Neuronal stem cell (in vitro differentiated cells): ENCODE data around the gene CISD3.

ENCODE experiments used
- DNase-seq: peaks from one replicate; pipeline ENCODE4 v3.0.0-alpha.2; 2013; ENCODE audit warnings: low spot score
- H2AFZ ChIP-seq: one replicate; pipeline ENCODE4 v1.6.1; 2013; ENCODE audit warnings: mild to moderate bottlenecking, low read length, inconsistent platforms
- H2AK5ac ChIP-seq: 2 replicates; pipeline ENCODE4 v1.6.1; 2013; ENCODE audit warnings: low read depth, mild to moderate bottlenecking, inconsistent platforms, low read length, moderate library complexity, mixed read lengths
- H2BK120ac ChIP-seq: 2 replicates; pipeline ENCODE4 v1.6.1; 2013; ENCODE audit warnings: low read depth, mild to moderate bottlenecking, inconsistent platforms, low read length, moderate library complexity, mixed read lengths
- H2BK12ac ChIP-seq: one replicate; pipeline ENCODE4 v1.6.1; 2013; ENCODE audit warnings: low read length, inconsistent platforms
- H2BK15ac ChIP-seq: 2 replicates; pipeline ENCODE4 v1.6.1; 2013; ENCODE audit warnings: mild to moderate bottlenecking, low read length, inconsistent platforms, mixed read lengths
- H2BK5ac ChIP-seq: one replicate; pipeline ENCODE4 v1.6.1; 2013; ENCODE audit warnings: inconsistent platforms, mild to moderate bottlenecking, low read length, moderate library complexity
- H3K14ac ChIP-seq: one replicate; pipeline ENCODE4 v1.6.1; 2013; ENCODE audit warnings: low read length, inconsistent platforms
- H3K18ac ChIP-seq: 2 replicates; pipeline ENCODE4 v1.6.1; 2013; ENCODE audit warnings: low read length, inconsistent platforms
- H3K23ac ChIP-seq: 2 replicates; pipeline ENCODE4 v1.6.1; 2013; ENCODE audit warnings: low read depth, mild to moderate bottlenecking, mixed read lengths, low read length, inconsistent platforms; ENCODE audit not compliant: poor library complexity
- H3K27ac ChIP-seq: replicated peaks from 3 replicates; pipeline ENCODE4 v1.5.1; 2013; ENCODE audit warnings: low read length, inconsistent platforms
- H3K27me3 ChIP-seq, 3 experiments: 2 replicates each; pipeline ENCODE4 v1.6.1; 2013; ENCODE audit warnings: low read length in 3 of 3, mild to moderate bottlenecking in 2 of 3, inconsistent platforms in 1 of 3, low read depth in 1 of 3, mixed read lengths in 1 of 3, moderate library complexity in 1 of 3; ENCODE audit not compliant: control insufficient read depth in 3 of 3, insufficient read depth in 3 of 3
- H3K36me3 ChIP-seq, 2 donors: replicated peaks in 1 of 2; 2 replicates each; pipeline ENCODE4 v1.6.1; 2013; ENCODE audit warnings: low read length in 2 of 2; ENCODE audit not compliant: control insufficient read depth in 2 of 2, insufficient read depth in 2 of 2
- H3K4ac ChIP-seq: 2 replicates; pipeline ENCODE4 v1.6.1; 2013; ENCODE audit warnings: inconsistent platforms, mild to moderate bottlenecking, low read length, moderate library complexity
- H3K4me1 ChIP-seq, 2 donors: 1 replicate in 1 of 2; 2 replicates in 1 of 2; pipeline ENCODE4 v1.6.1; 2013; ENCODE audit warnings: low read length in 2 of 2, low read depth in 1 of 2; ENCODE audit not compliant: control insufficient read depth in 2 of 2, insufficient read depth in 1 of 2
- H3K4me2 ChIP-seq: one replicate; pipeline ENCODE4 v1.6.1; 2013; ENCODE audit warnings: mild to moderate bottlenecking, low read length, inconsistent platforms; ENCODE audit not compliant: insufficient read depth, poor library complexity, severe bottlenecking
- H3K4me3 ChIP-seq, 2 donors: 2 replicates each; pipeline ENCODE4 v1.5.1; 2013; ENCODE audit warnings: low read length in 2 of 2, mild to moderate bottlenecking in 2 of 2, inconsistent platforms in 1 of 2, moderate library complexity in 1 of 2
- H3K79me1 ChIP-seq: one replicate; pipeline ENCODE4 v1.6.1; 2013; ENCODE audit warnings: low read depth, mild to moderate bottlenecking, inconsistent platforms, low read length, moderate library complexity
- H3K9ac ChIP-seq: one replicate; pipeline ENCODE4 v1.6.1; 2013; ENCODE audit warnings: mild to moderate bottlenecking, low read depth, low read length, inconsistent platforms; ENCODE audit not compliant: poor library complexity
- H3K9me3 ChIP-seq, 2 donors: replicated peaks in 1 of 2; 2 replicates each; pipeline versions ENCODE3 to v1.6.1; 2013; ENCODE audit warnings: low read length in 2 of 2, mild to moderate bottlenecking in 2 of 2, inconsistent platforms in 1 of 2, low read depth in 1 of 2, mixed read lengths in 1 of 2, moderate library complexity in 1 of 2; ENCODE audit not compliant: control insufficient read depth in 2 of 2, insufficient read depth in 1 of 2
- H4K8ac ChIP-seq: one replicate; pipeline ENCODE4 v1.6.1; 2013; ENCODE audit warnings: low read depth, mild to moderate bottlenecking, inconsistent platforms, low read length, moderate library complexity
- H4K91ac ChIP-seq: one replicate; pipeline ENCODE4 v1.6.1; 2013; ENCODE audit warnings: low read length, low read depth, mild to moderate bottlenecking, inconsistent platforms; ENCODE audit not compliant: poor library complexity
- WGBS, 2 donors: extraction: QIAGEN DNeasy Blood & Tissue Kit; methylation state at CpG; one replicate each; pipeline ENCODE4 v1.1.7; 2013; ENCODE audit warnings: missing lambda C conversion rate in 2 of 2, mixed read lengths in 1 of 2; ENCODE audit not compliant: insufficient read length in 2 of 2, insufficient replicate concordance in 1 of 2; ENCODE audit errors: extremely low coverage in 2 of 2; 5-methylcytosine and 5-hydroxymethylcytosine counted together

The CISD3 gene

GRCh38 chr17:38716368-38717005, 13.7 kb upstream of the CISD3 start:
- H3K79me1 ChIP-seq, result no peaks in the 10 kb centered on the region
- peaks cover 0 to 14% of the 10 kb centered on the region in 2 donors for H3K4me1 ChIP-seq
- no peak overlapping the region for H3K27ac ChIP-seq
- H2BK12ac ChIP-seq, result no peak overlapping the region
- no peak overlapping the region for H4K8ac ChIP-seq
- no peak overlapping the region for H3K18ac ChIP-seq
- no peak overlapping the region for H3K14ac ChIP-seq
- H2BK15ac ChIP-seq, result no peak overlapping the region
- H3K9me3 ChIP-seq, result no peaks in the 10 kb centered on the region
- H2AFZ ChIP-seq, result no peak overlapping the region
- no peak for DNase-seq
- H3K4ac ChIP-seq, result no peak overlapping the region
- no peak overlapping the region for H3K4me2 ChIP-seq
- H2BK120ac ChIP-seq, result no peak overlapping the region
- H3K9ac ChIP-seq, result no peak overlapping the region
- H2AK5ac ChIP-seq, result no peak overlapping the region
- WGBS, 2 donors, result no CpG with 5 or more reads among the region's 18 CpGs
- no peak overlapping the region for H3K4me3 ChIP-seq
- H3K27me3 ChIP-seq, result peaks cover 0 to 20% (median 2%) of the 10 kb centered on the region in 3 experiments
- H3K23ac ChIP-seq, result no peak overlapping the region
- no peak overlapping the region for H4K91ac ChIP-seq
- H3K36me3 ChIP-seq, result peaks cover 10 to 96% of the 10 kb centered on the region in 2 donors
- no peak overlapping the region for H2BK5ac ChIP-seq

DNA sequence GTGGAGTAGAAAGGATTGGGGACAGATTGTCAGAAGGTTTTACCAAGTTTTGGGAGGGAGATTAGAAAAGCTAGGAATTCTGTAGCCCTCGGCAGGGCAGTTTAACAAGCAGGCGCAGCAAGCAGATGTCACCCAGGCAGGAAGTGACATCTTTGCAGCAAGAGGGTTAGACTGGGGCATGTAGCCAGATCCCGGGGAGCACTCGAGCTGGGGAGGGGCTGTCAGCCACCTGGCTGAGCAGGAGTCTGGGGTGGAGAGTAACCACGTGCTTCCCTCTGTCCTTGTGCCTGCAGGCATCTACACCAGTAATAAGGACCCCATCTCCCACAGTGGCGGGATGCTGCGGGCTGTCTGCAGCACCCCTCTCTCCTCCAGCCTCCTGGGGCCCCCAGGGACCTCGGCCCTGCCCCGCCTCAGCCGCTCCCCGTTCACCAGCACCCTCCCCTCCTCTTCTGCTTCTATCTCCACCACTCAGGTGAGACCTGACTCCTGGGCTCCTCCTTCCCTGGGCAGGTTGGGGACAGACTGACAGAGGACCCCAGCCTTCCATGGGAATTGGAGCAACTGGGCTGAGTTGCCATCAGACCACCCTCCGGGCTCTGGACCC, 12.9 kb upstream of the CISD3 start:
- DNase-seq, result no peak
- no peak overlapping the region for H2AK5ac ChIP-seq
- H3K9me3 ChIP-seq, result no peaks in the 10 kb centered on the region
- peaks cover 0 to 21% (median 2%) of the 10 kb centered on the region in 3 experiments for H3K27me3 ChIP-seq
- no peak overlapping the region for H2BK15ac ChIP-seq
- no peak overlapping the region for H3K4me3 ChIP-seq
- no peak overlapping the region for H2BK5ac ChIP-seq
- no peak overlapping the region for H4K91ac ChIP-seq
- H3K79me1 ChIP-seq, result no peaks in the 10 kb centered on the region
- H3K4ac ChIP-seq, result no peak overlapping the region
- H2BK12ac ChIP-seq, result no peak overlapping the region
- H2BK120ac ChIP-seq, result no peak overlapping the region
- no peak overlapping the region for H2AFZ ChIP-seq
- H3K4me2 ChIP-seq, result no peak overlapping the region
- H3K36me3 ChIP-seq, result peaks cover 7 to 93% of the 10 kb centered on the region in 2 donors
- no peak overlapping the region for H3K14ac ChIP-seq
- WGBS, 2 donors, result no CpG with 5 or more reads among the region's 12 CpGs
- H3K23ac ChIP-seq, result no peak overlapping the region
- peaks cover 0 to 14% of the 10 kb centered on the region in 2 donors for H3K4me1 ChIP-seq
- H3K18ac ChIP-seq, result no peak overlapping the region
- no peak overlapping the region for H4K8ac ChIP-seq
- H3K9ac ChIP-seq, result no peak overlapping the region
- no peak overlapping the region for H3K27ac ChIP-seq

- no peak overlapping the region for H2AFZ ChIP-seq
- no peak overlapping the region for H3K27ac ChIP-seq
- peak overlapping the region in 1 of 2 donors; percentile 43 for H3K4me3 ChIP-seq
- H3K18ac ChIP-seq, result peak overlapping the region; percentile 94
- peaks cover 0 to 21% (median 2%) of the 10 kb centered on the region in 3 experiments for H3K27me3 ChIP-seq
- no peak for DNase-seq
- no peak overlapping the region for H3K14ac ChIP-seq
- H3K9me3 ChIP-seq, result no peaks in the 10 kb centered on the region
- H3K4me1 ChIP-seq, result peaks cover 0 to 13% of the 10 kb centered on the region in 2 donors
- H2BK5ac ChIP-seq, result peak overlapping the region; percentile 49
- no peak overlapping the region for H4K8ac ChIP-seq
- no peaks in the 10 kb centered on the region for H3K79me1 ChIP-seq
- H3K4me2 ChIP-seq, result peak overlapping the region; percentile 81
- H2BK12ac ChIP-seq, result no peak overlapping the region
- no peak overlapping the region for H4K91ac ChIP-seq
- peak overlapping the region; percentile 44 for H2BK120ac ChIP-seq
- no peak overlapping the region for H2BK15ac ChIP-seq
- peak overlapping the region; percentile 3 for H3K9ac ChIP-seq
- no peak overlapping the region for H3K4ac ChIP-seq
- H3K23ac ChIP-seq, result no peak overlapping the region
- H3K36me3 ChIP-seq, result peaks cover 3 to 88% of the 10 kb centered on the region in 2 donors
- no CpG with 5 or more reads among the region's 29 CpGs for WGBS, 2 donors
- peak overlapping the region; percentile 91 for H2AK5ac ChIP-seq
Observed at GRCh38 chr17:38719289-38719942, 10.7 kb upstream of the CISD3 start.
